Measurements from ENCODE around the gene ZNF205.

The ZNF205 gene

GRCh38 chr16:3106205-3106928, 6.0 kb upstream of the ZNF205 start:
- DNase-seq: peak; percentile 85

DNA sequence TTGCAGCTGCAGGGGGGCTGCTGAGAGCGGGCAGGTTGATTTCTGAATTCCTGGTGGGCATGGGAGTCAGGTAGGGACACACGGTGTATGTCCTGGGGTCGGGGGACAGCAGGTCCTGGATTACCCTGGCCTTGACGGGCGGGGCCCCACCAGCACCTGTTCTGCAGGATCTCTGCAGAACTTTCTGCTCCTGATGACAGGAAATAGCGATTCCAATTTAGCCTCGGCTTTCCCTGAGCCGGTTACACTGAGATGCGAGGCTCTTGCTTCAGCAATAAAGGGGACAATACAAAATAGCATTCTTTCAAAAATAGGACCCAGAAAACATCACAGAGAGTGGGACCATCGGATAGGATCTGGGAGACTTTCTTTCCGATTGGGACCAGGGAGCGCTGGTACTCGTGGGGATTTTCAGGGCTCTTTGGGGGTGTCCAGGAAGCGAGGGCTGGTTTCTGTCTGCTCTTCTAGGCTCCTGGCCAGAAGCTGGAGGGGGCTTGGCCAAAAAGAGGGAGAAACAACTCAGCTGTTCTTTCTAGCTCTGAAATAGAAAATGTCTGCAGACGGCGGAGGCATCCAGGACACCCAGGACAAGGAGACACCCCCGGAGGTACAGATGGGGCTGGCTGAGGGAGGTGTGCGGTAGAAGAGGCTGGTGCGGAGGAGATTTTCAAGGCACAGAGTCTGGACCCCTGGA, 642 bp downstream of the ZNF205 start:
- no peak for DNase-seq

DNA sequence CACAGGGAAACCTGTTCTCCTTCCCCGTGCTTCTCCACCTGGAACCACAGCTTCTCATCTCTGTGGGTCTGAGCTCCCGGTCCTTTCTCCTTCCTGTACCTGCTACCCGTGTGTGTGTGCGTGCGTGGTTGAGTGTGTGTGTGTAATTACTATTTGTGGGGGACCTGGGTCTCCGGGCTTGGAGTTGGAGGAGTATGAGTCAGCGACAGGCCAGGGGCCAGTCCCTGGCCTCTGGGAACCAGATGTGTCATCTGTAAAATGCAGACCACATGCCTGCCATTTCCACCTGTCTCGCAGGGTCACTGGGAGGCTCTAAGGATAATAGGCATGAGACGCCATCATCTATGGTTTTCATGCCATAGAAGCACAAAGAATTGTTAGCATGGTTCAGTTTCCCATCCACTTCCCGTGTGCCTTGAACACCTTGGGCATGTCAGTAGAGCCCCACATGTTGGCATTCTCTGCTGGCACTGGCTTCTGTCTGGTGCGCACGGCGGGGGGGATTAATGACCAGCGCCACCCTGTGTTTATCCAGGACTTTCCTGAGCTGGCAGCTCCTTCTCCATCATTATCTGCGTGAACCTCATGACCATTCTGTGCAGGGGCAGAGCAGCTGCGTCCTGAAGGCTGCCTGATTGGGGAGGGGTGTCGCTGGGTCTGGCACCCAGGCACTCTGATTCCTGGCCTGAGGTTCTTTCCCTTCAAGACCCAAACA, 1.5 kb downstream of the ZNF205 start:
- no peak for DNase-seq

GRCh38 chr16:3115003-3115402, 2.6 kb downstream of the ZNF205 start:
- no peak for DNase-seq

DNA sequence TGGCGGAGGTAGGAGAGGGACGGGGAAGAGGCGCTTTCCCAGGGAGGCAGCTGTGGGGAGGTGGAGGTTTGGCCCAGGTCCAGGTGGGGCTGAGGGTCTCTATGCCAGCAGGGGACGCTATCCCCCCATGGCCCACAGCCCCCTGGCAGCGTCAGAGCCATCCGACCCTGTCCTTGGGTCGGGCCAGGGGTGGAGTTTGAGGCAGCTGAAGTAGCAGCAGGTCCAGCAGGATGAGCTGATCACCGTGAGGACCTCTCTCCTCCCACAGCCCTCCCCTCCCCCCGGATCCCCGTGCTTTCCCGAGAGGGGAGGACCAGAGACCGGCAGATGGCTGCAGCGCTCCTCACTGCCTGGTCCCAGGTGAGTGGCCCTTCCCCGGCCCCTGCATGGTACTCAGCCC, 3.2 kb downstream of the ZNF205 start:
- no peak for DNase-seq

DNA sequence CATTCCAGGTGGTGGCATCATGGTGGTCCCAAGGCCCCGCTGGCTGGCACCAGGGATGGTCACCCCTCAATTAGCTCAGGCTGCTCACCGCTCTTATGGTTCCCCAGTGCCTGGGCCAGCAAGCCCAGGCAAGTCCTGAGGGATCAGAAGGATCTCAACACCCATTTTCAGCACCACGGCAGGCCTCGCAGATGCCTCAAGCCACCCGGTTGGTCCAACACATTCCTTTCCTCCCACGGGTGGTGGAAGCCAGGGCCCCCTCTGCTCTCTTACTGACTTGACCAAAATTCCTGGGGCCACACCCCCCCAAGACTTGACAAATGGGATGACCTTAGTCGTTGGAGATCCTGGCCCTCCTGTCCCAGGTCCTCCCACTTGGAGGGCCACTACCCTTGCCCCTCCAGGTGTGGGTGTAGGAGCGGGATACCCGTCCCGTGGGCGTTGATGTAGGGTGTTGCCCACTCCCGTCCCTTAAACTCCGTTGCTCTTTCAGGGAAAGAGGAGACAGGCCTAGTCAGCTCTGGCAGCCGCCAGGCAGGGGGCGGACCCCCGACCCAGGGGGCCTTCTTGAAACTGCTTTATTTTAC, 5.9 kb downstream of the ZNF205 start:
- DNase-seq: no peak

GRCh38 chr16:3118846-3119245, 6.5 kb downstream of the ZNF205 start:
- DNase-seq: no peak

DNA sequence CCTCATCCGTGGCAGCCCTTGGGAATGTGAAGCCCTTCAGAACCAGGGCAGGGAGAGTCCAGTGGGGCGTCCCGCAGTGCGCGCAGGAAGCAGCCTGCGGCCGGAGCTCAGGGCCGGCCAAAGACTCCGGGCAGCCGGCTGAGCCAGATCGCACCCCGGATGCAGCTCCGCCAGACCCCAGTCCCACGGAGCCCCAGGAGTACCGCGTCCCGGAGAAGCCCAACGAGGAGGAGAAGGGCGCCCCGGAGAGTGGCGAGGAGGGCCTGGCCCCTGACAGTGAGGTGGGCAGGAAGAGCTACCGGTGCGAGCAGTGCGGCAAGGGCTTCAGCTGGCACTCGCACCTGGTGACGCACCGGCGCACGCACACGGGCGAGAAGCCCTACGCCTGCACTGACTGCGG, 6.9 kb downstream of the ZNF205 start:
- no peak for DNase-seq

DNA sequence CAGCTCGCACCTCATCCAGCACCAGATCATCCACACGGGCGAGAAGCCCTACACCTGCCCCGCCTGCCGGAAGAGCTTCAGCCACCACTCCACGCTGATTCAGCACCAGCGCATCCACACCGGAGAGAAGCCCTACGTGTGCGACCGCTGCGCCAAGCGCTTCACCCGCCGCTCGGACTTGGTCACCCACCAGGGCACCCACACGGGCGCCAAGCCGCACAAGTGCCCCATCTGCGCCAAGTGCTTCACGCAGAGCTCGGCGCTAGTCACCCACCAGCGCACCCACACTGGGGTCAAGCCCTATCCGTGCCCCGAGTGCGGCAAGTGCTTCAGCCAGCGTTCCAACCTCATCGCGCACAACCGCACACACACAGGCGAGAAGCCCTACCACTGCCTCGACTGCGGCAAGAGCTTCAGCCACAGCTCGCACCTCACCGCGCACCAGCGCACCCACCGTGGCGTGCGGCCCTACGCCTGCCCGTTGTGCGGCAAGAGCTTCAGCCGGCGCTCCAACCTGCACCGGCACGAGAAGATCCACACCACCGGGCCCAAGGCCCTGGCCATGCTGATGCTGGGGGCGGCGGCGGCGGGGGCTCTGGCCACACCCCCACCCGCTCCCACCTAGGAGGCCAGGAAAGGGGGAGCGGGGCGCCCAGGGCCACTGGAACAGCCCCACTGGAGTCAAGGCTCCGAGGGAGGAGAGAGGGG, 7.5 kb downstream of the ZNF205 start:
- DNase-seq: no peak

- no peak for DNase-seq
Measured at GRCh38 chr16:3120435-3120834, 8.0 kb downstream of the ZNF205 start.

GRCh38 chr16:3121851-3122467, 9.6 kb downstream of the ZNF205 start:
- no peak for DNase-seq

DNA sequence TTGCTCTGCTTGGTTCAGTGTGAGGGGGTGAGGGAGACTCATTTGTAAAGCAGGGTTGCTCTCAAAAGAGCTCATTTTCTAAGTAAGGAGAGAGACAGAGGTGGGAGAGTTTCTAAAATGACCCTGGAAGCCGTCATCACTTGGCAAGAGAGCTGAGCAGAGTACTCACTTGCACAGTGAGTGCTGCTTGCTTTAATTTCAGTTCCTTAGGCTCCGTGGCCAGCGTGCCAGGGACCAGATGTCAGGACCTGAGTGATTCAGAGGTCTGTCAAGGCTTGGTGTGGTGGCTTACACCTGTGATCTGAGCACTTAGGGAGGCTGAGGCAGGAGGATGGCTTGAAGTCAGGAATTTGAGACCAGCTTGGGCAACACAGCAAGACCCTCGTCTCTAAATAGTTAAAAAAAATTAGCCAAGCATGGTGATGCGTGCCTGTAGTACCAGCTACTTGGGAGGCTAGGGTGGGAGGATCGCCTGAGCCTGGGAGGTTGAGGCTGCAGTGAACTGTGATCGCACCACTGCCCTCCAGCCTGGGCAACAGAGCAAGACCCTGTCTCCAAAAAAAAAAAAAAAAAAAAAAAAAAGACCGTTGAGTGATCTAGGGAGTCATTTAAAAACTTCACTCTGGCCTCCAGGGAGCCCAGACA, 10.7 kb downstream of the ZNF205 start:
- DNase-seq: no peak

- DNase-seq: peak; percentile 93
Measured at GRCh38 chr16:3123986-3124886, 11.8 kb downstream of the ZNF205 start.

DNA sequence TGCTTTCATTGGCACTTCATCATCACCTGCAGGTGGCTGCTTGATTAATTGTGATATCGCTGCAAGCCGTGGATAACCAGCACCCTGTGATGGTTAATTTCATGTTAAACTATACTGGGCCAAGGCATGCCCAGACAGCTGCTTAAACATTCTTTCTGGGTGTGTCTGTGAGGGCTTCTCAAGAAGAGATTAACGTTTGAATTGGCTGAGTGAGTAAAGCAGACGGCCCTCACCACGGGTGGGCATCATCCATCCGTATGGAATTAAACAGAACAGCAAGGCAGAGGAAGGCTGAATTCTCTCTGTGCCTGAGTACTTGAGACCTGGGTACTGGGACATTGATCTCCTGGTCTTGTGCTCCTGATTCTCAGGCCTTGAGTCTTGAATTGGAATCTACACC, 15.4 kb downstream of the ZNF205 start:
- DNase-seq: no peak

DNA sequence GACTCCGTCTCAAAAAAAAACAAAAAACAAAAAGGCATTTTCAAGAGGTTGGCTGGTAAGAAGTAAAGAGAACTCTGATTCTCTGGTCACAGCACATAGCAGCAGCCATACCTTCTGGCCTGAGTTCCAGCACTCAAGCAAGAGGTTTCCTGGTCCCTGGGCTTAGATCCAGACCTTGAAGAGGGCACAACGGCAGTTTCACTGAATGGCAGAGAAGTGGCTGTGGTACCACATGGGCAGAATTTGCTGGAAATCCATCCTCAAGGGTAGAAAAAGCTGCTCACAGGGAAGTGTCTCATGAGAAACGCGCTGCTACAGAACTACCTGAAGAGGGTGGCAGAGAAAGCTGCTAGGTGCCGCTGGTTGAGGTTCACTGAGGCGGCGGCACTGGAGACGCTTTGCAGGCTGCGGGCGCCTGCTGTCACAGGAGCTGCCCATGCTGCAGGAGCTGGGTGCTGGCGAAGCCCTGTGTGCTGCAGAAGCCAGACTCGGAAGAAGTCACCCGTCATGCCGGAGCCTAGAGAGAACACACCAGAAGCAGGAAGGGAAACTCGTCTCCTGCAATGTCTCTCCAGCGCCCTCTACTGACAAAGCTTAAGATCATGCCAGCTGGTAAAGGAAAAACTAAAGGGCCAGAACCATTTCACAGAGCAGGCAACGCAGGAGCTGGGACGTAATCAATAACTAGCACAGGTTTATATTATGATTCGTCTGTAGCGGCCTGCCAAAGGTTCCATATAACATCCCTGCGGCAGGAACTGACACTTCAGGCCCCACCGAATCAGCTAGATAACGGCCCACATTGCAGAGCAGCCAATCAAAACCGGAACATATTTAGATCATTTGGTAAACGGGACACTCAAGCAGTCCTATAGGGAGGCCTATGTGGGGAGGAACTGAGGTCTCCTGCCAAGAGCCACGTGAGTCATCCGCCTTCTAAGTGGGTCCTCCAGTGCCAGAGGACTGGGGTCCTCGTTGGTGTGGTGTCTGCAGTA, 17.0 kb downstream of the ZNF205 start:
- peak; percentile 70 for DNase-seq

DNA sequence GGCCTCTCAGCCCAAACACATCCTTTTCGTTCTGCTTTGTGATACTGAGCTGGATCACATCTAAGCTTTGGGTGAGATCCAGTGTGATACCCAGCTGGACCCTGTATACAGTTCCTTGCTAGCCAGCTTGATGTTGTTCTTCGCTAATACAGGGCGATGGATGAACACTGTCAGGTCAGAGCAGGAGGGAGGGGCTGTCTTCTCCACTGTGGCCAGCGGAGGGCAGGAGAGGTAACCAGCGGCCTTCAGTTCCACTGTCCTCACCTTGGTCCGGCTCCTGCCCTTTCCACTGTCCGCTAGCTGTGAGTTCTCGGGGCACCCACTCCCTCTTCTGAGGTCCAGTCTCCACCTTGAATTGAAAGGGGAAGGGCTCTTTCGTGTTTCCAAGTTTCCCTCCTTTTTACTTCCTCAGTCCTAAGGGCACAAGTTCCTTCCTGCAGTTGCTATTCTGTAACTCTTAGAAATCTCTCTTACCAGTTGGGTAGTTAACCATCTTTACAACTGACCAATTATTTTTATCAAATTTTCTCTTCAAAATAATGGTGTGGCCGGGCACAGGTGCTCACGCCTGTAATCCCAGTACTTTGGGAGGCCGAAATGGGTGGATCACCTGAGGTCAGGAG, 19.5 kb downstream of the ZNF205 start:
- peak; percentile 28 for DNase-seq

- DNase-seq: no peak
Measured at GRCh38 chr16:3133844-3134243, 21.5 kb downstream of the ZNF205 start.

- DNase-seq: peak; percentile 99
Measured at GRCh38 chr16:3134338-3135125, 22.1 kb downstream of the ZNF205 start, which contains the start of gene ZNF213. Gene ZNF213 (plus strand): TSS chr16:3135029. CDS start chr16:3137281, 2,252 bp downstream.

Measured in HCEC 1CT (cell line).